K562 (cell line): Measurements from ENCODE around the gene KLHDC7B. TPM values are rescaled to one million over a fixed set of nuclear protein-coding genes. Genes with fewer than 3 reads are reported as not detected.

ENCODE experiments used
- AFF1 ChIP-seq, 2 experiments: fragments of 450-650 bp; IDR thresholded peaks; 2 replicates each; pipeline ENCODE4 v1.6.1; 2018; ENCODE audit warnings: mild to moderate bottlenecking in 2 of 2, low read depth in 1 of 2; ENCODE audit not compliant: partially characterized antibody in 2 of 2
- BHLHE40 ChIP-seq: IDR thresholded peaks from 2 replicates; pipeline ENCODE4 v1.6.1; 2011; ENCODE audit warnings: low read length, improper control_type of control experiment
- DEAF1 ChIP-seq: fragments of 450-650 bp; formaldehyde crosslinking; IDR thresholded peaks from 2 replicates; pipeline ENCODE4 v1.4.0; 2020; ENCODE audit warnings: mild to moderate bottlenecking, moderate library complexity
- HMGXB4 ChIP-seq: sonication (generic); formaldehyde crosslinking; IDR thresholded peaks from 2 replicates; pipeline ENCODE4 v1.8.1; 2023; ENCODE audit warnings: mild to moderate bottlenecking, missing genetic modification reagents
- JUN ChIP-seq, 2 experiments: sonication (generic) in 1 of 2; formaldehyde crosslinking in 1 of 2; IDR thresholded peaks; 2 replicates each; pipeline versions ENCODE4 v1.6.1 to v1.8.0; 2012 to 2022; ENCODE audit warnings: borderline replicate concordance in 2 of 2, mild to moderate bottlenecking in 2 of 2, improper control_type of control experiment in 1 of 2, low read depth in 1 of 2, low read length in 1 of 2, missing genetic modification reagents in 1 of 2
- KLF16 ChIP-seq: IDR thresholded peaks from 2 replicates; pipeline ENCODE4 v1.6.1; 2016; ENCODE audit warnings: antibody characterized with exemption
- MAX ChIP-seq: sonication (generic); formaldehyde crosslinking; IDR thresholded peaks from 2 replicates; pipeline ENCODE4 v1.9.0; 2022; ENCODE audit warnings: mild to moderate bottlenecking, missing genetic modification reagents
- MBD2 ChIP-seq: sonication (generic); IDR thresholded peaks from 2 replicates; pipeline ENCODE4 v1.6.1; 2016; ENCODE audit warnings: low read depth, borderline replicate concordance
- NCOA4 ChIP-seq: fragments of 450-650 bp; IDR thresholded peaks from 2 replicates; pipeline ENCODE4 v1.6.1; 2018; ENCODE audit warnings: mild to moderate bottlenecking; ENCODE audit not compliant: partially characterized antibody
- POLR2B ChIP-seq: fragments of 450-650 bp; IDR thresholded peaks from 2 replicates; pipeline ENCODE4 v1.6.1; 2018; ENCODE audit warnings: low read depth; ENCODE audit not compliant: partially characterized antibody
- POLR3G ChIP-seq: IDR thresholded peaks from 2 replicates; pipeline ENCODE4 v1.6.1; 2011; ENCODE audit not compliant: insufficient read length, insufficient replicate concordance; ENCODE audit errors: extremely low read depth
- POU5F1 ChIP-seq: fragments of 150-350 bp; IDR thresholded peaks from 2 replicates; pipeline ENCODE4 v1.6.1; 2014; ENCODE audit warnings: borderline replicate concordance, low read length, low read depth, mild to moderate bottlenecking; ENCODE audit not compliant: partially characterized antibody
- SIN3A ChIP-seq, 2 experiments: fragments of 150-350 bp in 1 of 2; IDR thresholded peaks; 2 replicates each; pipeline ENCODE4 v1.6.1; 2011 to 2016; ENCODE audit warnings: borderline replicate concordance in 2 of 2, low read depth in 2 of 2, low read length in 2 of 2, mild to moderate bottlenecking in 2 of 2, moderate library complexity in 2 of 2; ENCODE audit not compliant: control insufficient read depth in 1 of 2
- SRSF3 ChIP-seq: fragments of 200-400 bp; formaldehyde crosslinking; IDR thresholded peaks from 2 replicates; pipeline ENCODE4 v1.6.1; 2016; ENCODE audit warnings: mild to moderate bottlenecking, low read length, moderate library complexity; ENCODE audit not compliant: insufficient read depth
- YBX1 ChIP-seq: fragments of 450-650 bp; IDR thresholded peaks from 2 replicates; pipeline ENCODE4 v1.7.1; 2016; ENCODE audit warnings: mild to moderate bottlenecking
- ZEB2 ChIP-seq: fragments of 450-650 bp; IDR thresholded peaks from 2 replicates; pipeline ENCODE4 v1.6.1; 2016
- ZNF449 ChIP-seq: fragments of 250-450 bp; sonication (Bioruptor Pico); IDR thresholded peaks from 2 replicates; pipeline ENCODE4 v1.8.0; 2022; ENCODE audit warnings: moderate library complexity, mild to moderate bottlenecking, inconsistent platforms
- polyA plus RNA-seq, 8 experiments: library from polyadenylated mRNA; depleted of rRNA in 4 of 8; stranded (reverse) in 5 of 8; unstranded in 3 of 8; fragments of >200 nt; fragmentation: Nextera tagmentation in 2 of 8; fragmentation: Illumina TruSeq in 1 of 8; extraction: Ambion mirVana in 2 of 8; extraction: Trizol in 1 of 8; gene quantifications; 2 replicates each; pipeline versions ENCODE4 v1.2.1 to v1.2.3, GENCODE V29; 2011 to 2014; ENCODE audit warnings: inconsistent platforms in 1 of 8, missing spikeins in 1 of 8
- total RNA-seq, 7 experiments: library from RNA; depleted of rRNA in 6 of 7; stranded (reverse); fragments of >200 nt in 6 of 7; fragmentation: Illumina TruSeq in 2 of 7; extraction: Trizol in 2 of 7; gene quantifications; 2 replicates each; pipeline versions ENCODE4 v1.2.1 to v1.2.3, GENCODE V29; 2011 to 2021; ENCODE audit warnings: low replicate concordance in 1 of 7

KLHDC7B gene
- total and polyA plus RNA-seq, 9 of the 15 experiments (the other 6 are each of a cell fraction or from before 2014, with no cell fraction given), result 0.04 to 0.22 (median 0.05) TPM; not detected in 4

- TF ChIP-seq AFF1 (IDR thresholded peaks at IDR 0.05; ENCODE audit: low read depth in 1 of 2, partially characterized antibody in 2 of 2) (no peak), BHLHE40 (peak; percentile 68), POU5F1 (no peak), NCOA4 (no peak), POLR2B (peak; percentile 57), SIN3A (IDR thresholded peaks at IDR 0.05; ENCODE audit: borderline replicate concordance in 2 of 2, control insufficient read depth in 1 of 2, low read depth in 2 of 2, low read length in 2 of 2) (no peak), JUN (IDR thresholded peaks at IDR 0.05; ENCODE audit: borderline replicate concordance, low read depth, low read length) (no peak), JUN (CRISPR knock-in tag; IDR thresholded peaks at IDR 0.05; ENCODE audit: borderline replicate concordance) (no peak), POLR3G (no peak), DEAF1 (peak; percentile 98), YBX1 (no peak), MBD2 (0 out of 2 replicates have a peak, but pooled peaks have one; percentile 27), SRSF3 (no peak), ZEB2 (no peak), HMGXB4 (no peak), ZNF449 (CRISPR knock-in tag) (no peak), KLF16 (no peak), MAX (CRISPR knock-in tag) (peak; percentile 70)
Observed at GRCh38 chr22:50582493-50583293, 37.0 kb downstream of the KLHDC7B start, which contains the start of gene CHKB (continued).
